Limb (tissue), 2 donors: Measurements from ENCODE around the gene TOM1.
"Not testable (repeated sequence)": the region's sequence is repeated elsewhere in the genome, so short reads cannot be mapped to it uniquely, and the experiment has no call there.

Experiments used
- DNase-seq, 2 donors: peaks; one replicate each; pipeline ENCODE4 v3.0.0-alpha.2; 2016; ENCODE audit errors: extremely low spot score in 2 of 2

The TOM1 gene

DNA sequence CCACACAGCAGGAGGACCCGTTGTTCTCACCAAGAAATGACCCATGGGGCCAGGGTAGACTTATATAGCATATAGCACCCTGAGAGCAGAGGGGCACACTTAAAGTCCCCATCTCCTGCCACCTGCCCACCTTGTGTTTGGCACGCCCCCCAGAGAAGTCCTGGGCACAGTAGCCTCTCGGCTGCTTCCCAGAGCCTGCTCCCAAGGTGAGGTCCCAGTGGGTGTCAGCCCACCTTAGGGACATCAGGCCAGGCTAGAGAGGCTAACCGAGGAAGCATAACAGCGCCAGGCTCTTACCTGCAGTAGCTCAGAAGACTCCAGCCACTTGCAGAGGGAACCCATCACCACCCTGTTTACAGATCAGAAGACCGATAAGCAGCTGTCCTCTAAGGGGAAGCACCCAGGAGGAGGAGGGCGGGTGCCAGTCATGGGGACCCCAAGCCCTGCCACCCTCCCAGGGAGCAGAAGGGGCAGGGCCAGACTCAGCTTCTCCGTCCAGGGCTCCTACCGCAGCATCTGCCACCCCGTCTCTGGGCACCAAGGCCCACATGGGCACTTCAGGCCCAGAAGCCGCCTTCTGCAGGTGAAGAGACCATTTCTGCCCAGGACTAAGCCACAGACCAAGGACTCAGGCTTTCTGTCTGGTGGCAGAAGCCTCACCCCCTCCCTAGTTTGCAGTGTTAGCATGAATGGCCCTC, 46.3 kb downstream of the TOM1 start:
- no peak for DNase-seq

DNA sequence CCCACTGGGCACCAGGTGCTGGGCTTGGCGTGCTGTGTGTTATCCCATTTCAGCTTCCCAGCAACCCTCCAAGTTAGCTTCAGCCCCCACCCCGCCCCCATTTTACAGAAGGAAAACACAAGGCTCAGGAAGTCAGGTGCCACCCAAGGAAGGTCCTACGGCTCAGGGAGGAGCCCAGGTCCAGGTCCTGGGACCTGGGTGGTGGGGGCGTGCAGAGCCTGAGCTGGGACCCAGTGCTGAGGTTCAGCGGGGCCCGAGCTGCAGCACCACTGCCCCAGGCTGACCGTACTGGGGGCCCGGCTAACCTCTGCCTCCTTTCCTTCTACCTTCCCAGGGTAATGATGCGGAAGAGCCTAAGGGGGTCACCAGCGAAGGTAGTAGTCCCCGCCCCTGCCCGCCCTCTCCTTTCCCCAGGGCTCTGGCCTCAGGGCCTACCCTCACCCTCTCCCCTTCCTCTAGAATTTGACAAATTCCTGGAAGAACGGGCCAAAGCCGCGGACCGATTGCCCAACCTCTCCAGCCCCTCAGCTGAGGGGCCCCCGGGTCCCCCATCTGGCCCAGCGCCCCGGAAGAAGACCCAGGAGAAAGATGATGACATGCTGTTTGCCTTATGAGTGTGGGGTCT, 47.0 kb downstream of the TOM1 start:
- no peak for DNase-seq

DNA sequence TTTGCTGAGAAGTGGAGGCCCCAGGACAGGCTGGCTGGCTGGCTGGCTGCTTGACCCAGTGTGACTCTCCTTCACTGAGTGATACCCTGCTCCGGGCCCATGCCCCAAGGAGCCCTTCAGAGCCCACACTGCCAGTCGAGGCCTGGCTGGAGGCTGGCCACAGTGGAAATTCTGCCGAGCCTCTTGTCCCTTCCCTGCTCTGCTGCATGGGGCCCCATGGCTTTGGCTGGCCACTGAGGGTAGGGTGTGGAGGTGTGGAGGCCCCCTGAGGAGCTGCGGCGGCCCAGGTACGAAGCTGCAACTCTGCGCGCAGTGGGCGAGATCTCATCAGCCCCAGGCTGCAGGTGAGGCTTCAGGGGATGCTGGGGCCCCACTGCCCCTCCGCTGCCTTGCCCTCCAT, 47.8 kb downstream of the TOM1 start:
- no peak for DNase-seq

DNA sequence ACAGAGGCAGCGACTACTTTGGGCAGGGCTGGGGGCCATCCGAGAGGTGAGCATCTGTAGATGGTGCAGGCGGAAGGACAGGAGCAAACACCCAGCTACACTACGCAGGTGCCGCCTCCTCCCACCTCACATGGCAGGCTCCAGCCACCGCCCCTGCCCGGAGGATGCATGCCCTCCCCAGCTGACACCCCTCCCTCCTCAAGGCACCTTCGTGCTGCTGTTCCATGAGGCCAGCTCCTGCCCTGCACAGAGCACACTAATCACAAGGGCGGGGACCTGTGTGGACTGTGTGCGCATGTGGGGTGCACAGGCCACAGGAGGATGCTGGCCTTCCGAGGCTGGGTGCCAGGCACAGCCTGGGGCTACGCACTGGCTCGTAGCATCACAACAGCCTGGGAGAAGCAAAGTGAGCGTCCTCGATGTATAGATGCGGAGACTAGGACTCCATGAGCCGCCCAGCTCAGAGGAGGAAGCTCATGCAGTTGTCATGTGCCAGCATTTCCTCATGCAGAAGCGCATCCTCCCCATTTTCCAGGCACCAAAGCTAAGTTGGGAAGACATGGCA, 48.4 kb downstream of the TOM1 start:
- no peak for DNase-seq

DNA sequence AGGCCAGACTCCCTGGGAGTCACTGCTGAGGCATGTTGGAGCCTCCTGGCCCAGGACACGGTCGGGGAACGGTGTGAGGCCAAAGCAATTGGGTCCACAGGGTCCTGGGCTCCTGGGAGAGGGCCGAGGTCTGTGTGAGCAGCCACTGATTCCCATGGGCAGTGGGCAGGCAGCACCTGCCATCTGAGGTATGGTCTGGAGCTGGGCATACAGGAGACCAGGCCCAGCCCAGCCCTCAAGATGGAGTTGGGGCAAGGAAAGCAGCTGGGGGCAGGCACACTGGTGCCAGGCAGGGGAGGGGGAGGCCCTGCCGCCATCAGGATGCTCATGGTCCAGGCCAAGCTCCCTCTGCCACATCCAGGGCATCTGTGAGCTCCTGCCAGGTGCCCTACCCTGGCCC, 49.0 kb downstream of the TOM1 start:
- DNase-seq, result no peak

DNA sequence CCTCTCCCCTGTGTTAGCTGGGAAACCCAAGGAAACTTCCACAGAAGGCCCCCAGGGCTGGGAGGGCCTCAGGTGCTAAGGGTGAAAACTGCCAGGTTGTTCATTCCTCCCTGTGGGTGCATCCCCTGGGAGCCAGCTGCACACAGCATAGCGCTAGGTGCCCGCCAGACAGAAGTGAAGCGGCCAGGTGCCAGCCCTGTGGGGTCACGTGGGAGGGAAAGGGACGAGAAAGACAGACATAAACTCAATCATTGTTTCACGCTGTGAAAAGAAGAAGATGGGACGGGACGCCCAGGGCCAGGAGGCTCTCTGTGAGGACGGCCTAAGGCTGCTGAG, 49.6 kb downstream of the TOM1 start:
- no peak for DNase-seq

DNA sequence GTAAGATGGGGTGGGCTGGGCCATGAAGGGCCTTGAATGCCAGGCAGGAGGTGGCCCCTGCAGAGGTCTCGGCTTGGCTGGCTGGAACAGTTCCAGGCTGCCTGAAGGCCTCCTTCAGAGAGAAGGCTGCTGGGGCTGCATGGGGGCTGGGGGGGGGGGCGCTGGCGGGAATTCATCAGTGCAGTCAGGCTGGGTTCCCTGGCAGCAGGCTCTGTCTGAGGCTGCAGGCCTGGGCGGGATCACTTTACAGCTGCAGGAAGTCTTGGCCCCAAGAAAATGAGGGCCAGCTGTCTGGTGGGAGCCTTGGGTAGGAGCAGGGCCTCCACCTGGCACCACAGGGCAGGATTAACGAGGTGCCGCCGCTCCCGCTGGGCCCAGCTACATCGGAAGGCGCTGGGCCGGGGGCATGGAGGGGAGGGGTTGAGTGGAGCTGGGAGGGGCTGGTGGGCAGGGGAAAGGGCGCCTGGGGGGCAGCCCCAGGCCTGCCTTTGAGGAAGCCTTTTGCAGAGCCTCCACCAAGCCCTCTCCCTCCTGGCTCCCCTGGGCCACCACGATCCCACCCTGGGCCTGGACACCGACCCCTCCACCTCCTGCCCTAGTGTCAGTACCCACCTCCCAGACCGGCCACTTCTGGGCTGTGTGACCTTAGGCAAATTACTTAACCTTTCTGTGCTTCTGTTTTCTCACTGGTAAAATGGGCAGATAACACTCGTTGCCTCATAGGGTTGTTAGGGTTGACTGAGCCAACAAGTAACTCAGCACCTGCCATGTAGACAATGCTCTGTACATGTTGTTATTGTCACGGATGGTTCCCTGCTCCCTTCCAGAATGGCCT, 50.2 kb downstream of the TOM1 start:
- peak; percentile 70 to 84 for DNase-seq

DNA sequence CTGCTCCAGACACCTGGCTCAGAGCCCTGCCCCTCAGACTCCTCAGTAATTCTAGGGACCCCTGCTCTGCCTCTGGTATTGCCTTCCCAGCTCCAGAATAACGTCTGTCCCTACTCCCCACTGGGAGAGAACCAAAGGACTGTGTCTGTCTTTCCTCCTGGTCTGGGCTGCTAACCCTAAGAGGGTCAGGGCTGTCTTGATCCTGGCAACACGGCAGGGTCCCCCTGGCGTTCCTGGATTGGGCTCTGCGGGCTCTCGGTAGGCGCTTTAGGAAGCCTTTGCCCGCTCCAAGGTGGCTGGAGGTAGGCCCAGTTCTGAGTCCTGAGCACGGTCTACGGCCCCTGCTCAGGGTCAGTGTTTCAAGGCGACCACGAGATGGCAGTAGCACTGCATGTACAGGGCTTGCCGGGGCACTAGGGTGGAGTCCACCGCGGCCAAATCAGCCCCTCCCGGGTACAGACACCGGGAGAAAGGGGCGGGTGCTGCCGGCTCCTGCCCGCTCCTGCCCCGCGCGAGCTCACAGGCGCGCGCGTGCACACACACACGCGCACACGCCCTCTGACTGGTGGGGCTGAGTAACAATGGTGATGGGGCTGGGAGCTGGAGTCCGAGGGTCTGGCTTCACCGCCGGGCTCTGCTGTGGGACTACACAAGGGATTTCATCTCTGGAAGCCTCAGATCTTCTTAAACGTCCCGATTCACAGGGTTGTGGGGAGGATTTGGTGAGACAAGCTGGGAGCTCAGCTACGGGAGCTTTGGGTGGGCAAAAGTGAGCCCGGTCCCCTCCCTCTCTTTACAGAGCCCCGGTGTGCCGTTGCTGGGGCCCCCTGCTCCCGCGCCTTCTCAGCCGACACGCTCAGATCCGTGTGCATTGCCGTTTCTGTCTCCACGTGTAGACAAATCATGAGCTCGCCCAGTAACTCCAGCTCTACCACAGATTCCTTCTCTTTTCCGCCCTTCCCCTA, 51.1 kb downstream of the TOM1 start:
- DNase-seq, result peak; percentile 90 to 95

DNA sequence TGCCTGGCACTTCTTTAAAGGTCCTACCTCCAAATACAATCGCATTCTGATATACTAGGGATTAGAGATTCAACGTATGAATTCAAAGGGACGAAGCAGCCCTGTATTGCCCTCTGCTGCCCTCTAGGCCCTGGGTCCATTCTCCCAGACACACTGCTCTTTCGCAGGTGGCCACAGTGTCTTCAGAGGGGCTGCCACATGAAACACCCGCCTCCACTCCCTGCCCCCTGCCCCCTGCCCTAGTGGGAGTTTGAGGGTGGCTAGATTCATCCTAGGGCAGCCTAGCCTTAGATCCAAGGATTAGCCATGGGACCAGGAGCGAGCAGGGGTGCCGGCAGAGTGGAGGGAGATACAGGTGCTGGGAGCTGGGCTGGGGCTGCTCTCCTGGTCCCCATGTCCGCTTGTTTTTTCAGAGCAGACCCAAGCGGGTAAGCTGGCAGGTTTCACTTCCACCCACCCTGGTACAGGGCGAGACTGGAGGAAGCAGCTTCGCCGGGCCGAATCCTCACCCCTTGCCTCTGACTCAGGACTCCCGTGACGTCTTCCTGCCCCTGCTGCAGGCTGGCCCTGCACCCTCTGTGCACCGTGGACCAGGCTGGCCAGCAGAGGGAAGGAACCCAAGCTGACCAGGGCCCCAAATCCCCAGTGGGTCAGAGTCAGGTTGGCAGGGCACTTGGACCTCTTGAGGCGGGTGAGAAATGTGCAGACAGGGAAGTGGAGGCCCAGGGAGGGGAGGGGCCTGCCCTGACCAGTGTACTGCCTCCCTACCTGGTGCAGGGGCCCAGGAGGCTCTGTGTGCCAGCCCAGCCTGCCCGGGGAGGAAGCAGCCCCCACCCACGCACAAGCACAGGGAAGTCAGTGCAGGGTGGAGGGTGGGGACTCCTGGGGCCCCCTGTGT, 52.8 kb downstream of the TOM1 start:
- DNase-seq, result no peak

DNA sequence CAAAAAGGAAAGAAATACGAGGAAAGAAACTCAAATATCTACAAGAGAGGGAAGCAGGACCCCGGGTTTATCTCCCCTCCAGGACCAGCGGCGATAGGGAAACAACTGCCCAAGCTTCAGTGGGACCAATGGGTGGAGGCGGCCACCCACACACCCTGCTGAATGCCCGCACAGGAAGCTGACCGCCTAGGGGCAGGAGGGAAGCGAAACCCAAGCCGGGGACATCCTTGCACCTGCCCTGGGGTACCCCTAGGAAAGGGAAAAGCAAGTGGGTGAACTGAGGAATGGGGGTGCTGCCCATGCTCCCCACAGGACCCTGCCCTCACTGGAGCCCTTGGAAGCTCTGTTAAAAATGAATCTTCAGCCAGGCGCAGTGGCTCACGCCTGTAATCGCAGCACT, 53.6 kb downstream of the TOM1 start:
- no peak for DNase-seq

DNA sequence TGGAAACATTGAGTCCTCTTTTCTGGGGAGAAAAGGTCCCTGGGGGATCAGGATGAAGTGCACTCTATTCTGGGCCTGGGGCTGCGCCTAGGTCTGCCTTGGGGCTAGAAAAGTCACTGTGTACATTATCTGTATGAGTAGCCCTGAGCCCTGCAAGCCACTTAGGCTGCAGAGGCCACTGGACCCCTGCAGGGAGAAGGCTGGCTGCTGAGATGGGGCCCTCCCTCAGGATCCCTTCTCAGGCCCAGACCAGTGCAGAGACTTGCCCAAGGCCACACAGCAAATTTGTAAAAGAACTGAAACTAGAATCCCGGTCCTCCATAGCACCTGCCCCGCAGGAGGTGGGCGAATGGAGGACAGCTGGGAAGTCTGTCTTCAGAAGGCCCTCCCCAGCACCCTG, 54.4 kb downstream of the TOM1 start:
- DNase-seq, result no peak

DNA sequence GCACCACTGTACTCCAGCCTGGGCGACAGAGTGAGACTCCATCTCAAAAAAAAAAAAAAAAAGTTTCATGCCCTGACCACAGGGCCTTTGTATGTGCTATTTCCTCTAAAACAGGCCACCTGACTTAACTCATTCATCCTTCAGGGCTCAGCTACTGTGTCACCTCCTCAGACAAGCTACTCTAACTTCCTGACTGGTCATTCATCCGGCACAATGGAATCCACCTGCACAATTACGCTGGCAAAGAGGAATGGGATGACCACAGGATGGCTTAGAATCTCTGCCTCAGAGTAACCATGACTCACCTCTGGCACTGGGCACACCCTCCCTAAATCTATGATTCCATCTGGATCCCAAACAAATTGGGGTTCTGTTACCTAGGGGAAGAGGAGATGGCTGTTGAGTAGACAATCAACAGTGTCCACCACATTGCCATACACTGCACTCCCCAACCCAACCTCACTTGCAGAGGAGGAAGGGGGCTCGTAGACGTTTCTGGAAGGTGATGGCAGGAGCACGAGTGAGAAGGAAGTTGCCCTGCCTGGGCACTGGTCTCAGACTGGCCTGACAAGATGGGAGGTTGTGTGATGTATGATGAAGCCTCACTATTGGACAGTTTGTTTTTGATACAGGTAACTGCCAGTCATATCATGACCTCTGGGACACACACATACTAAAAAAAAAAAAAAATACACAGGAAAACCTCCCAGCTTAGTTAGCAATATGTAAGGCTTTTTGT, 58.4 kb downstream of the TOM1 start:
- DNase-seq, result no peak

DNA sequence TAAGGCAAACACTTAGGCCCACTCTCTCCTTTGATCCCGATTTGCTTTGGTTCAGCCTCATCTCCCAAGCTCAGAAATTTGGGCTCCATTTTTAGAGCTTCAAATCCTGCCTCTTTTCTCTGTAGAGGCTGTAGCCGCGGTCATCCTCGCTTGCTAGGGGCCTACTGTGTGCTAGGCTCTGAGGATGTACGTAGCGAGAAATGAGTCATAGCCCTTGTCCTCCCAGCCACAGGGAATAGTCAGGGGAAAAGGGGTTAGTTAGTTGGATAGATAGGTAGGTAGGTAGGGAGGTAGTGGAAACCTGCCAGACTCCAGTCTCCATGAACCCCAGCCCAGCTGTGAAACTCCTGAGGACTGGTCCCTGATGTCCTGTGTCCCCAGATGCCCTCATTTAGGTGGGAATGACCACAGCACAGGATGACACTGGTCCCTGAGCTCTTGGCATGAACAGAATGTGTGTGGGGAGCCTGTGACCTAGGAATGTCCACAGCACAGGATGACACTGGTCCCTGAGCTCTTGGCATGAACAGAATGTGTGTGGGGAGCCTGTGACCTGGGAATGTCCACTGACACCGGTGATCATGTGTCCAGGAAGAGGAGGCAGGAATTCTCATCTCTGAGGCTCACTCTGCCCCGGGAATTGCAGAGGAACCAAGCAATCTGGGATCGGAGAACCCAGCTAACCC, 59.8 kb downstream of the TOM1 start:
- no peak for DNase-seq

DNA sequence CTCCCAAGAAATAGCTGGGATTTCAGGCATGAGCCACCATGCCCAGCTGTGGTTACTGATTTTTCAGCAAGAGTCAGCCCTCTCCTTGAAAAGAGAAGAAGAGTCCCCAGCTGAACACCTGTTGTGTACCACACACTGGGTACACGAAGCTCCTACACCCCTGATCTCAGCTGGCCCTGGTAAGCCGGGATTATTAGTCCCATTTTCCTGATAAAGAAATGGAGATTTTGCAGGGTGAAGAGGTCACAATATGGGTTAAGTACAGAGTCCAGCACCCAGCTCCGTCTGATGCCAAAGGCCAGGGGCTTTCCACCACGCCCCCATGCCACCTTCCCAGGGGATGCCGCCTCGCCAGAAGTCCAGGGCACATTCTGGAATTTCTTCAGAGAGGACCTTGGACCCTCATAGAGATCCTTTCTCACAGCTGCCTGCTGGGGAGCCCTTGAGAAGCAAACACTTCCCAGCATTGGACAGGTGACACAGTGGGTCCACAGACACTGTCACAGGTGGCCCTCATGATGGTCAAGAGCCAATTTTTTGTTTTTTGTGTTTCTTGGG, 61.4 kb downstream of the TOM1 start:
- DNase-seq, result no peak

DNA sequence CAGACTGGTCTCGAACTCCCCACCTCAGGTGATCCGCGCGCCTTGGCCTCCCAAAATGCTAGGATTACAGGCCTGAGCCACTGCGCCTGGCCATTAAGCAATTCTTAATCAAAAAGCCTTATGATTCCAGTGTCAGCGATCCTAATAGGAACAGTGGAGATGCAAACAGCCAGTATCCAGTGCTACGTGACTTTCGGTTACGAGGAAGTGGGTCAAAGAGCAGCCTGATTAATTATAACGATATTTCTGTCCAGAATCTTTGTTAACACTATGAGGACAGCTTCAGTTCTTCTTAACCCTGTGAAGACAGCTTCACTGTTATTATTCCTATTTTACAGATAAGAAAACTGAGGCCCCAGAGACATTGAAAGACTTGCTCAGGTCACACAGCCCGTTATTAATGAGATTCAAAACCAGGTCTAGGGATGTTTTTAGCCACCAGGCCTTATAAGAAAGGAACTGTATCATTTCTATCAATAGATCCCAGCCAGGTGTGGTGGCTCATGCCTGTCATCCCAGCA, 63.9 kb downstream of the TOM1 start:
- DNase-seq, result no peak

DNA sequence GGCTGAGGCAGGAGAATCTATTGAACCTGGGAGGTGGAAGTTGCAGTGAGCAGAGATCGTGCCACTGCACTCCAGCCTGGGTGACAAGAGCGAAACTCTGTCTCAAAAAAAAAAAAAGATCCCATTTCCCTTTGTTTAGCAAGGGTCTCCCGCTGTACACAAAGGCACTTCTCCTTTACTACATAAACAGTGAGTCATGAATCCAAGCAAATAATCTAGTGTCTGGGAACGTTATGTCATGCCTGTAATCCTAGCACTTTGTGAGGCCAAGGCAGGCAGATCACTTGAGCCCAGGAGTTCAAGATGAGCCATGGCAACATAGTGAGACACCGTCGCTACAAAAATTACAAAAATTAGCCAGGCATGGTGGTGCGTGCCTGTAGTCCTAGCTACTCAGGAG, 64.5 kb downstream of the TOM1 start:
- not testable (repeated sequence) for DNase-seq

DNA sequence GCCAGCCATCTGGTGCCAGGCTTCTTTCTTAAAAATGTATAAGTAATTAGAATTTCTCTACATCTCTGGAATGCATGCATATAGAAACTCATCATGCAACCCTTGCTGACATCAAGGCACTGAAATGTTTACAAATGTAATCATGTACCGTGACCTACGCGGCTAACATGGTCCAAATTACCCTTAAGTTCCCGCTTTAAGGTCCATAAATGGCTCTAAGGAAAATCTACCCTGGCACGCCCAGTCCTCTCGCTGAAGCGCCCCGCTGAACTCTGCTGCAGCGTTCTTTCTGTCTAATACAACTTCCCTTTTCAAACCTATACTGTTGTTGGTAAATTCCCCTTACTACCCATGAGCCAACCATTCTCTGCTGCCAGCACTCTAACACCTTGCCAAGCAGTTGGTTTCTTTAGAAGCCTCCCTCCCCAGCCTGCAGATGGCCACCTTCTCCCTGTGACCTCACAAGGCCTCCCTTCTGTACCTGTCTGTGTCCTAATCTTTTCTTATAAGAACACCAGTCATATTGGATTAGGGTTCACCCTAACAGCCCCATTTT, 67.7 kb downstream of the TOM1 start:
- no peak for DNase-seq

DNA sequence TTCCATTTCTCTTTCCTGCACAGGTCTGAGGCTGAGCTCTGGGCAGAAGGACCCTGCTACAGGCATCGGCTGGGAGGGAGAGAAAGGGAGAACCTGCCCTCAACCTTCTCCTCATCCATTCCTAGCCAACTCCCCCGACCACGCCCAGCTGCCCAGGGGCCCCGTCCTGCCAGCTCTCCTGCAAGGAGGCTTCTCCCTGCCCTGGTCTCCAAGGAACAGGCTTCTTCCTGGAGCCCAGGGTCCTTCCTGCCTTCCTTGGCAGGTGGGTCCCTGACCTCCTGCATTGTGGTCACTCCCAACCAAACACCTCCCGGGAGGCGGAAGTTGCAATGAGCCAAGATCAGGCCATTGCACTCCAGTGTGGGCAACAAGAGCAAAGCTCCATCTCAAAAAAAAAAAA, 68.7 kb downstream of the TOM1 start:
- no peak for DNase-seq
